ENCODE data around the gene HOXA4.
A peak's percentile ranks its signal among the peaks of the same experiment; 100 is the strongest.

The HOXA4 gene

GRCh38 chr7:27117887-27118491, 12.6 kb downstream of the HOXA4 start:
- Histone ChIP-seq H3K9ac (ENCODE audit: low read depth, low read length, poor library complexity) (no peak overlapping the region), H2BK12ac (ENCODE audit: low read length) (no peak overlapping the region), H3K79me1 (ENCODE audit: low read depth, low read length) (no peaks in the 10 kb centered on the region), H4K8ac (ENCODE audit: low read depth, low read length) (no peak overlapping the region), H2AFZ (ENCODE audit: low read length) (no peak overlapping the region), H3K4me2 (ENCODE audit: insufficient read depth, low read length, poor library complexity, severe bottlenecking) (no peak overlapping the region), H3K4me3 (ENCODE audit: low read length in 2 of 2) (no peak overlapping the region), H2BK15ac (ENCODE audit: low read length) (no peak overlapping the region), H2AK5ac (ENCODE audit: low read depth, low read length) (no peak overlapping the region), H3K18ac (ENCODE audit: low read length) (no peak overlapping the region), H4K91ac (ENCODE audit: low read depth, low read length, poor library complexity) (no peak overlapping the region), H3K36me3 (replicated peaks in 1 of 2; ENCODE audit: control insufficient read depth in 2 of 2, insufficient read depth in 2 of 2, low read length in 2 of 2) (no peaks in the 10 kb centered on the region), H3K14ac (ENCODE audit: low read length) (no peak overlapping the region), H3K4me1 (ENCODE audit: control insufficient read depth in 2 of 2, insufficient read depth in 1 of 2, low read depth in 1 of 2, low read length in 2 of 2) (no peaks in the 10 kb centered on the region), H2BK5ac (ENCODE audit: low read length) (no peak overlapping the region), H3K27me3 (ENCODE audit: control insufficient read depth in 3 of 3, insufficient read depth in 3 of 3, low read depth in 1 of 3, low read length in 3 of 3) (peaks cover 61 to 95% (median 94%) of the 10 kb centered on the region in 3 experiments), H3K23ac (ENCODE audit: low read depth, low read length, poor library complexity) (no peak overlapping the region), H3K27ac (replicated peaks; ENCODE audit: low read length) (no peak overlapping the region), H3K4ac (ENCODE audit: low read length) (no peak overlapping the region), H3K9me3 (replicated peaks in 1 of 2; ENCODE audit: control insufficient read depth in 2 of 2, insufficient read depth in 1 of 2, low read depth in 1 of 2, low read length in 2 of 2) (peaks cover 0 to 4% of the 10 kb centered on the region in 2 donors), H2BK120ac (ENCODE audit: low read depth, low read length) (no peak overlapping the region)
- no peak for DNase-seq (ENCODE audit: low spot score)
- WGBS, 2 donors (ENCODE audit: extremely low coverage in 2 of 2, insufficient read length in 2 of 2, insufficient replicate concordance in 1 of 2) = no CpG with 5 or more reads among the region's 19 CpGs

GRCh38 chr7:27116962-27117886, 13.3 kb downstream of the HOXA4 start:
- Histone ChIP-seq H3K14ac (ENCODE audit: low read length) (peak overlapping the region; percentile 47), H3K36me3 (replicated peaks in 1 of 2; ENCODE audit: control insufficient read depth in 2 of 2, insufficient read depth in 2 of 2, low read length in 2 of 2) (no peaks in the 10 kb centered on the region), H3K79me1 (ENCODE audit: low read depth, low read length) (no peaks in the 10 kb centered on the region), H3K4me2 (ENCODE audit: insufficient read depth, low read length, poor library complexity, severe bottlenecking) (no peak overlapping the region), H2BK12ac (ENCODE audit: low read length) (no peak overlapping the region), H3K27ac (replicated peaks; ENCODE audit: low read length) (no peak overlapping the region), H2BK120ac (ENCODE audit: low read depth, low read length) (no peak overlapping the region), H3K4me3 (ENCODE audit: low read length in 2 of 2) (no peak overlapping the region), H4K91ac (ENCODE audit: low read depth, low read length, poor library complexity) (no peak overlapping the region), H3K4me1 (ENCODE audit: control insufficient read depth in 2 of 2, insufficient read depth in 1 of 2, low read depth in 1 of 2, low read length in 2 of 2) (no peaks in the 10 kb centered on the region), H4K8ac (ENCODE audit: low read depth, low read length) (no peak overlapping the region), H3K23ac (ENCODE audit: low read depth, low read length, poor library complexity) (no peak overlapping the region), H3K4ac (ENCODE audit: low read length) (no peak overlapping the region), H3K9me3 (replicated peaks in 1 of 2; ENCODE audit: control insufficient read depth in 2 of 2, insufficient read depth in 1 of 2, low read depth in 1 of 2, low read length in 2 of 2) (peaks cover 0 to 2% of the 10 kb centered on the region in 2 donors), H3K18ac (ENCODE audit: low read length) (no peak overlapping the region), H3K27me3 (ENCODE audit: control insufficient read depth in 3 of 3, insufficient read depth in 3 of 3, low read depth in 1 of 3, low read length in 3 of 3) (peaks cover 55 to 95% (median 91%) of the 10 kb centered on the region in 3 experiments), H2BK5ac (ENCODE audit: low read length) (no peak overlapping the region), H3K9ac (ENCODE audit: low read depth, low read length, poor library complexity) (no peak overlapping the region), H2AK5ac (ENCODE audit: low read depth, low read length) (no peak overlapping the region), H2BK15ac (ENCODE audit: low read length) (no peak overlapping the region), H2AFZ (ENCODE audit: low read length) (no peak overlapping the region)
- no CpG with 5 or more reads among the region's 12 CpGs for WGBS, 2 donors (ENCODE audit: extremely low coverage in 2 of 2, insufficient read length in 2 of 2, insufficient replicate concordance in 1 of 2)
- DNase-seq (ENCODE audit: low spot score) = no peak

GRCh38 chr7:27116031-27116961, 14.3 kb downstream of the HOXA4 start:
- no peaks in the 10 kb centered on the region for H3K79me1 ChIP-seq (ENCODE audit: low read depth, low read length)
- peaks cover 52 to 95% (median 91%) of the 10 kb centered on the region in 3 experiments for H3K27me3 ChIP-seq (ENCODE audit: control insufficient read depth in 3 of 3, insufficient read depth in 3 of 3, low read depth in 1 of 3, low read length in 3 of 3)
- no peak overlapping the region for H3K23ac ChIP-seq (ENCODE audit: low read depth, low read length, poor library complexity)
- no peaks in the 10 kb centered on the region for H3K36me3 ChIP-seq (replicated peaks in 1 of 2; ENCODE audit: control insufficient read depth in 2 of 2, insufficient read depth in 2 of 2, low read length in 2 of 2)
- H2AK5ac ChIP-seq (ENCODE audit: low read depth, low read length) = no peak overlapping the region
- H2BK15ac ChIP-seq (ENCODE audit: low read length) = no peak overlapping the region
- H3K27ac ChIP-seq (replicated peaks; ENCODE audit: low read length) = no peak overlapping the region
- H4K8ac ChIP-seq (ENCODE audit: low read depth, low read length) = no peak overlapping the region
- WGBS, 2 donors (ENCODE audit: extremely low coverage in 2 of 2, insufficient read length in 2 of 2, insufficient replicate concordance in 1 of 2) = no CpG with 5 or more reads among the region's 20 CpGs
- no peak overlapping the region for H3K14ac ChIP-seq (ENCODE audit: low read length)
- DNase-seq (ENCODE audit: low spot score) = no peak
- H2BK5ac ChIP-seq (ENCODE audit: low read length) = no peak overlapping the region
- H2AFZ ChIP-seq (ENCODE audit: low read length) = no peak overlapping the region
- H3K9me3 ChIP-seq (replicated peaks in 1 of 2; ENCODE audit: control insufficient read depth in 2 of 2, insufficient read depth in 1 of 2, low read depth in 1 of 2, low read length in 2 of 2) = peaks cover 0 to 2% of the 10 kb centered on the region in 2 donors
- H3K4me2 ChIP-seq (ENCODE audit: insufficient read depth, low read length, poor library complexity, severe bottlenecking) = no peak overlapping the region
- no peak overlapping the region for H2BK120ac ChIP-seq (ENCODE audit: low read depth, low read length)
- H3K9ac ChIP-seq (ENCODE audit: low read depth, low read length, poor library complexity) = no peak overlapping the region
- no peaks in the 10 kb centered on the region for H3K4me1 ChIP-seq (ENCODE audit: control insufficient read depth in 2 of 2, insufficient read depth in 1 of 2, low read depth in 1 of 2, low read length in 2 of 2)
- no peak overlapping the region for H3K18ac ChIP-seq (ENCODE audit: low read length)
- no peak overlapping the region for H3K4me3 ChIP-seq (ENCODE audit: low read length in 2 of 2)
- no peak overlapping the region for H3K4ac ChIP-seq (ENCODE audit: low read length)
- H4K91ac ChIP-seq (ENCODE audit: low read depth, low read length, poor library complexity) = no peak overlapping the region
- no peak overlapping the region for H2BK12ac ChIP-seq (ENCODE audit: low read length)

All from neuronal stem cell (in vitro differentiated cells).